GM20431 (cell line): Measurements from ENCODE around the gene CCDC39.

Experiments used
- in situ Hi-C: fragments of 300-500 bp; cut with MseI, MboI; formaldehyde crosslinking; loops from one replicate; pipeline ENCODE4 v1.15.0; 2020; ENCODE audit warnings: low sequenced_read_pairs; ENCODE audit not compliant: unreplicated experiment

The CCDC39 gene

GRCh38 chr3:180679178-180680096 lies at the start of gene CCDC39:
TSS of gene CCDC39 (minus strand) at chr3:180679489. CDS start at chr3:180679380, 109 bp downstream.
- in situ Hi-C loops, result no loop called here

- in situ Hi-C loops, result no loop called here
These were observed 40.7 kb upstream of the CCDC39 start for GRCh38 chr3:180720012-180720411.

- in situ Hi-C loops, result no loop called here
These were observed 28.6 kb upstream of the CCDC39 start for GRCh38 chr3:180707896-180708295.

- in situ Hi-C loops, result no loop called here
These were observed 26.3 kb upstream of the CCDC39 start for GRCh38 chr3:180705619-180706018.

GRCh38 chr3:180704532-180704931 lies 25.2 kb upstream of the CCDC39 start:
- in situ Hi-C loops, result no loop called here

GRCh38 chr3:180700941-180701340 lies 21.7 kb upstream of the CCDC39 start:
- in situ Hi-C loops, result no loop called here

- in situ Hi-C loops, result no loop called here
These were observed 19.5 kb upstream of the CCDC39 start for GRCh38 chr3:180698760-180699270.

- in situ Hi-C loops, result no loop called here
These were observed 15.0 kb upstream of the CCDC39 start for GRCh38 chr3:180694321-180694720.

- in situ Hi-C loops, result no loop called here
These were observed 14.4 kb upstream of the CCDC39 start for GRCh38 chr3:180693656-180694055.

- in situ Hi-C loops, result no loop called here
These were observed 10.8 kb upstream of the CCDC39 start for GRCh38 chr3:180690061-180690460.

- in situ Hi-C loops, result no loop called here
These were observed 5.5 kb upstream of the CCDC39 start for GRCh38 chr3:180684807-180685206.

- in situ Hi-C loops, result no loop called here
These were observed 4.5 kb upstream of the CCDC39 start for GRCh38 chr3:180683816-180684215.

GRCh38 chr3:180680097-180680430 lies 775 bp upstream of the CCDC39 start:
- in situ Hi-C loops, result no loop called here

GRCh38 chr3:180678231-180678630 lies 1.1 kb downstream of the CCDC39 start:
- in situ Hi-C loops, result no loop called here

GRCh38 chr3:180661444-180661843 lies 17.8 kb downstream of the CCDC39 start:
- in situ Hi-C loops, result no loop called here

- in situ Hi-C loops, result no loop called here
These were observed 22.2 kb downstream of the CCDC39 start for GRCh38 chr3:180657094-180657493.

GRCh38 chr3:180656406-180656805 lies 22.9 kb downstream of the CCDC39 start:
- in situ Hi-C loops, result no loop called here

GRCh38 chr3:180646187-180646790 lies 33.0 kb downstream of the CCDC39 start:
- in situ Hi-C loops, result no loop called here

- in situ Hi-C loops, result no loop called here
These were observed 38.3 kb downstream of the CCDC39 start for GRCh38 chr3:180640987-180641386.

- in situ Hi-C loops, result no loop called here
These were observed 45.6 kb downstream of the CCDC39 start for GRCh38 chr3:180633722-180634121.

GRCh38 chr3:180631317-180631716 lies 48.0 kb downstream of the CCDC39 start:
- in situ Hi-C loops, result no loop called here
